Breast epithelium (tissue), 3 donors: ENCODE measurements around the gene DTNA.

Source experiments
- POLR2AphosphoS5 ChIP-seq, 3 donors: sonication (generic); formaldehyde crosslinking; IDR thresholded peaks; one replicate each; pipeline ENCODE4 v1.6.1; 2017; ENCODE audit warnings: antibody characterized with exemption in 3 of 3
- TF ChIP-seq, protein P1 (sequence below), 3 donors: fragments of 450-650 bp; IDR thresholded peaks; one replicate each; pipeline ENCODE4 v1.5.1; 2016 to 2017; ENCODE audit warnings: antibody characterized with exemption in 3 of 3, mild to moderate bottlenecking in 3 of 3, moderate library complexity in 3 of 3

GRCh38 chr18:34923911-34924310, 213.8 kb downstream of the DTNA start:
- TF ChIP-seq, protein P1, sequence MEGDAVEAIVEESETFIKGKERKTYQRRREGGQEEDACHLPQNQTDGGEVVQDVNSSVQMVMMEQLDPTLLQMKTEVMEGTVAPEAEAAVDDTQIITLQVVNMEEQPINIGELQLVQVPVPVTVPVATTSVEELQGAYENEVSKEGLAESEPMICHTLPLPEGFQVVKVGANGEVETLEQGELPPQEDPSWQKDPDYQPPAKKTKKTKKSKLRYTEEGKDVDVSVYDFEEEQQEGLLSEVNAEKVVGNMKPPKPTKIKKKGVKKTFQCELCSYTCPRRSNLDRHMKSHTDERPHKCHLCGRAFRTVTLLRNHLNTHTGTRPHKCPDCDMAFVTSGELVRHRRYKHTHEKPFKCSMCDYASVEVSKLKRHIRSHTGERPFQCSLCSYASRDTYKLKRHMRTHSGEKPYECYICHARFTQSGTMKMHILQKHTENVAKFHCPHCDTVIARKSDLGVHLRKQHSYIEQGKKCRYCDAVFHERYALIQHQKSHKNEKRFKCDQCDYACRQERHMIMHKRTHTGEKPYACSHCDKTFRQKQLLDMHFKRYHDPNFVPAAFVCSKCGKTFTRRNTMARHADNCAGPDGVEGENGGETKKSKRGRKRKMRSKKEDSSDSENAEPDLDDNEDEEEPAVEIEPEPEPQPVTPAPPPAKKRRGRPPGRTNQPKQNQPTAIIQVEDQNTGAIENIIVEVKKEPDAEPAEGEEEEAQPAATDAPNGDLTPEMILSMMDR (IDR thresholded peaks at IDR 0.05) = no peak
- TF ChIP-seq POLR2AphosphoS5 (IDR thresholded peaks at IDR 0.05) = no peak
